ENCODE data around the gene L3HYPDH.

GRCh38 chr14:59507752-59508103 is 23.5 kb upstream of the L3HYPDH start:
- TF ChIP-seq CTCF (IDR thresholded peaks at IDR 0.05) (no peak), POLR2AphosphoS5 (IDR thresholded peaks at IDR 0.05) (no peak)
